ENCODE measurements around the gene ZBTB16. TPM values are rescaled to one million over a fixed set of nuclear protein-coding genes. Genes with fewer than 3 reads are reported as not detected.

The ZBTB16 gene
- total RNA-seq, 1 donor from 2014 or later, result 39.4 TPM

DNA sequence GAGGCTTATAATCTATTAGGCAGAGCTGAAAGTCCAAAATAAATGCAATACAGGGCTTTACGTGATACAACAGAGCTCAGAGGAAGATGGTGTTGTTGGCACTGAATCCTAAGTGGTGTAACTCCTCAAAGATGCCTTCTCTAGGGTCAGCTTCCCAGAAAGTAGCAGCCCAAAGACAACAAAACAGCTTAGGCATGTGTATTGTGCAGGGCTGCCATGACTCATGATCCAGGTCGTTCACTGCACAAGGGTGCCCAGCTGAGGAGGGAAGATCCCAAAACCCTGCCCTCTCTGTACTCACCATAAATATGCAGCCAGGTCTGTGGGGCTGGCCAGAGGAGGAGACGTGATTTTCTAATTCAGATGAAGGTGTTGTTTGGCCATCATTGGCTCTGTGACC is 177.3 kb downstream of the ZBTB16 start:
- no peak for TF ChIP-seq CTCF (conservative IDR thresholded peaks at IDR 0.05)
- DNase-seq (ENCODE audit: low read depth, low spot score), result no peak
- Mint-ChIP-seq H3K4me1 (peaks cover 59% of the 10 kb centered on the region), H3K36me3 (ENCODE audit: low read depth) (no peaks in the 10 kb centered on the region), H3K4me3 (no peak overlapping the region), H3K27ac (ENCODE audit: unreplicated experiment) (no peak overlapping the region), H3K27me3 (ENCODE audit: low read depth) (peaks cover 2% of the 10 kb centered on the region), H3K9me3 (no peaks in the 10 kb centered on the region)

DNA sequence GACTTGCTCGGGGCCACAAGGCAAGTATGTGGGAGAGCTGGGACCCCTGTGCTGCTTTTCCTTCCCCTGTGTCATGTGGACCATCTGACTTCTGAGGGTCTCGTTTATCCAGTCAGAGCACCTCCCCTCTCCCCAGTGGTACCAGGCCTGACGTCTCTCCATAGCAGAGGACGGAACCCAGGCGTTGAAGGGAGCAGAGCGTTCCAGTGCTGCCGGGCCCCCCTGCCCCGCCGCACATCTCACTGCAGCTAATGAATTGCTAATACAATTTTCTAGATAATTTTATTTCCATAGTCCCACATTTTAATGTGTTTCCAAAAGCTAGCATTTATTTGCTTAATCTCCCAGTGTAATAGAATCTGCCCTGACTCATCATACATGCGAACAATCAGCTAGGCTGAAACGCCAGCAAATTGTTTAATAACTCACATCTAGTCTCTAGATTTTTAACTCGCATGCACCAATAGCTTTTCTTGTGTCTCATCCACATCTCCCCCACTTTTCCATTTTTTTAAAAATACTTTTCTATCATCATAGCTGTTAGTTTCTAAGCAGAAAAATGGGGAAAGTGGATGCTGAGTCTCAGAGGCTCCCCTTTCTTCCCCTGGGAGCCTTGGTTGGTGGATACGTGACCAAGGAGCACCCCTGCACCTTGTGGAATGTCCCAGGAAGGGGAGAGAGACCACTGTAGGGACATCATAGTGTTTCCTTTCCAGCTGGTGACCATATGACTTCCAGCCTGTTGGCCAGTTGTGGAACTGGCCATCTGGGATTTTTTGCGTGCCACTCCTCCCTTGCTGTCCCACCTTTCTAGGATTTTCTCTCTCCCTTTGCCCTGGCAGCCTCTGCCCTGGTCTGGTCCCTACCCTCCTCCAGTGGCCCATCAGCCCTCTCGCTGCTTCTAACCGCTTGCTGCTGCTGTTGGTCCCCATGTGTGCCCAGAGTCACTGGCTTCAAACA is 178.1 kb downstream of the ZBTB16 start:
- Mint-ChIP-seq H3K4me1 (peaks cover 54% of the 10 kb centered on the region), H3K27me3 (ENCODE audit: low read depth) (peaks cover 2% of the 10 kb centered on the region), H3K9me3 (no peaks in the 10 kb centered on the region), H3K36me3 (ENCODE audit: low read depth) (no peaks in the 10 kb centered on the region), H3K4me3 (no peak overlapping the region), H3K27ac (ENCODE audit: unreplicated experiment) (peak overlapping the region; percentile 84)
- TF ChIP-seq CTCF (conservative IDR thresholded peaks at IDR 0.05), result no peak
- no peak for DNase-seq (ENCODE audit: low read depth, low spot score)

DNA sequence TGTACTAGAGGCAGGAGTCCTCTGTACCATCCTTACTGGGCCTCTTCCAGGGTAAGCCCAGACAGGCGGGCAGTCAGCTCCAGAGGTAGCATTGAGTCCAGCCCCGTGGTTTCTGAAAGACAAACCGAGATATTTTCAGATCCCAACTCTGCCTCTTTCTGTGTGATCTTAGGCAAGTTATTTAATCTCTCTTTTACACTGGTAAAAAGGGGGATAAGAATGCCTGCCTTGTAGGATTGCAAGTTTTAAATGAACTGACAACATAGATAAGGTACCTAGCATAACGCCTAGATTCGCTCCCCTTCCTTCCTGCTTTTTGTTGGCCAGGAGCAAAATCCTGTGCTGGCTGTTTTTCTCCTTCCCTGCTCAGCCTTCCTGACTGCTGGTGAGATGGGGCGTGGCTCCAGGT is 180.2 kb downstream of the ZBTB16 start:
- DNase-seq (ENCODE audit: low read depth, low spot score), result no peak
- H3K4me1 Mint-ChIP-seq, result peaks cover 48% of the 10 kb centered on the region

GRCh38 chr11:114242032-114242431 is 182.5 kb downstream of the ZBTB16 start:
- no peak for DNase-seq (ENCODE audit: low read depth, low spot score)
- no peak overlapping the region for H3K27ac Mint-ChIP-seq (ENCODE audit: unreplicated experiment)
- H3K27me3 Mint-ChIP-seq (ENCODE audit: low read depth), result no peaks in the 10 kb centered on the region
- no peaks in the 10 kb centered on the region for H3K9me3 Mint-ChIP-seq
- H3K36me3 Mint-ChIP-seq (ENCODE audit: low read depth), result peaks cover 4% of the 10 kb centered on the region
- TF ChIP-seq CTCF (conservative IDR thresholded peaks at IDR 0.05), result no peak
- no peak overlapping the region for H3K4me3 Mint-ChIP-seq
- H3K4me1 Mint-ChIP-seq, result peaks cover 42% of the 10 kb centered on the region

More for the DNA sequence above, 180.2 kb downstream of the ZBTB16 start:
- Mint-ChIP-seq H3K27ac (ENCODE audit: unreplicated experiment) (no peak overlapping the region), H3K4me3 (no peak overlapping the region), H3K36me3 (ENCODE audit: low read depth) (no peaks in the 10 kb centered on the region), H3K9me3 (no peaks in the 10 kb centered on the region), H3K27me3 (ENCODE audit: low read depth) (no peaks in the 10 kb centered on the region)
- TF ChIP-seq CTCF (conservative IDR thresholded peaks at IDR 0.05), result no peak

DNA sequence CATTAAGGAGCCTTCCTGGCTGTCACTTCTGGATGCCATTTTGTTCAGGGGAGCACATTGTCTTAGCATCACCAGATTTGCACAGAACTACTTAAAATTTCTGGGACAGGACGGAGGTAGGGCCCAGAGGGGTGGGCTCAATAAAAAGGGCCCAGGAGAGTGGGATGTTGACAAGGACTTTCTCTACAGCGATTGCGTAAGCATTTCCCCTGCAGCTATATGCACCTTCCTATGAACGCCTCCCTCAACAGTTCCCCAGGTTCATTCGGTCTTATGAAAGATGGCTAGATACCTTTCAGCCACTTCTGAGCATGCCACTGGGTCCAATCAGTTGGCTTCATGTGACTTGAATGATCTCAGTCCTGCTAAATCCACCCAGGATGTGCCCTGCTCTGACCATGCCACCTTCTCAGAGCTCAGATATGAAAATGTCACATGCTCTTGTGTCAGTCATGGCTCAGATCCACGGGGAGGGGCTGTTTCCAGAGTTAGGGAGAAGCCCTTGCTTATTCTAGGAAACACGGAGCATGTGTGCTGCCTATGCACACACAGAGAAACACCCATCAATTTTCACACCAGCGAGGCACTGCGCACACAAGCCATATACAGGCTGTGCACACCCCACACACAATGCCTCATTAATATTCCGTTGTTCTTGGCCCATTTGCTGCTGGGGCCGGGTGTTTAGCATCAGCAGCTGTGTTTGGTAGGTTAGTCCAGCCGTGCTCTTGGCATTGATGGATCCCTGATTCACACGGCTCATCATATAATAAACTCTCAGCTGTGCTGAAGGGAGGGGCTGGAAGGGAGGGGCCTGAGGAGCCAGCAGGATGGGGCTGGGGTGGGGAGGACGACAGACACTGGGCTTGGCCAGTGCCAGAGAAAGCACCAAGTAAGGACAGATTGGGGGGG is 184.2 kb downstream of the ZBTB16 start:
- no peak for DNase-seq (ENCODE audit: low read depth, low spot score)
- Mint-ChIP-seq H3K4me3 (peak overlapping the region; percentile 57), H3K27me3 (ENCODE audit: low read depth) (no peaks in the 10 kb centered on the region), H3K36me3 (ENCODE audit: low read depth) (peaks cover 8% of the 10 kb centered on the region), H3K9me3 (no peaks in the 10 kb centered on the region), H3K27ac (ENCODE audit: unreplicated experiment) (peak overlapping the region; percentile 88), H3K4me1 (peaks cover 43% of the 10 kb centered on the region)
- no peak for TF ChIP-seq CTCF (conservative IDR thresholded peaks at IDR 0.05)
